ENCODE results near the gene NUDC.

GRCh38 chr1:26911399-26912146 lies 10.0 kb upstream of the NUDC start:
- no peak for TF ChIP-seq RARB (CRISPR knock-in tag; IDR thresholded peaks at IDR 0.05)
- TF ChIP-seq BACH2 (CRISPR knock-in tag; IDR thresholded peaks at IDR 0.05; ENCODE audit: borderline replicate concordance) = no peak
- TF ChIP-seq, protein P1, sequence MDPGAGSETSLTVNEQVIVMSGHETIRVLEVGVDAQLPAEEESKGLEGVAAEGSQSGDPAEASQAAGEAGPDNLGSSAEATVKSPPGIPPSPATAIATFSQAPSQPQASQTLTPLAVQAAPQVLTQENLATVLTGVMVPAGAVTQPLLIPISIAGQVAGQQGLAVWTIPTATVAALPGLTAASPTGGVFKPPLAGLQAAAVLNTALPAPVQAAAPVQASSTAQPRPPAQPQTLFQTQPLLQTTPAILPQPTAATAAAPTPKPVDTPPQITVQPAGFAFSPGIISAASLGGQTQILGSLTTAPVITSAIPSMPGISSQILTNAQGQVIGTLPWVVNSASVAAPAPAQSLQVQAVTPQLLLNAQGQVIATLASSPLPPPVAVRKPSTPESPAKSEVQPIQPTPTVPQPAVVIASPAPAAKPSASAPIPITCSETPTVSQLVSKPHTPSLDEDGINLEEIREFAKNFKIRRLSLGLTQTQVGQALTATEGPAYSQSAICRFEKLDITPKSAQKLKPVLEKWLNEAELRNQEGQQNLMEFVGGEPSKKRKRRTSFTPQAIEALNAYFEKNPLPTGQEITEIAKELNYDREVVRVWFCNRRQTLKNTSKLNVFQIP (CRISPR knock-in tag; IDR thresholded peaks at IDR 0.05; ENCODE audit: borderline replicate concordance, low read depth) = no peak
- TF ChIP-seq ARNTL (CRISPR knock-in tag; IDR thresholded peaks at IDR 0.05; ENCODE audit: borderline replicate concordance, low read depth) = no peak
- no peak for TF ChIP-seq ZNF70 (CRISPR knock-in tag; IDR thresholded peaks at IDR 0.05)
- TF ChIP-seq ZNF565 (CRISPR knock-in tag; conservative IDR thresholded peaks at IDR 0.05; ENCODE audit: low read depth) = no peak
- TF ChIP-seq ZFP3 (CRISPR knock-in tag; IDR thresholded peaks at IDR 0.05) = no peak
- no peak for TF ChIP-seq ISL1 (CRISPR knock-in tag; IDR thresholded peaks at IDR 0.05)
- TF ChIP-seq GLIS3 (CRISPR knock-in tag; IDR thresholded peaks at IDR 0.05) = no peak
- TF ChIP-seq ZNF8 (CRISPR knock-in tag; IDR thresholded peaks at IDR 0.05) = no peak
- TF ChIP-seq CSDC2 (CRISPR knock-in tag; IDR thresholded peaks at IDR 0.05) = no peak
- no peak for TF ChIP-seq OSR1 (CRISPR knock-in tag; IDR thresholded peaks at IDR 0.05)
- TF ChIP-seq, protein P2, sequence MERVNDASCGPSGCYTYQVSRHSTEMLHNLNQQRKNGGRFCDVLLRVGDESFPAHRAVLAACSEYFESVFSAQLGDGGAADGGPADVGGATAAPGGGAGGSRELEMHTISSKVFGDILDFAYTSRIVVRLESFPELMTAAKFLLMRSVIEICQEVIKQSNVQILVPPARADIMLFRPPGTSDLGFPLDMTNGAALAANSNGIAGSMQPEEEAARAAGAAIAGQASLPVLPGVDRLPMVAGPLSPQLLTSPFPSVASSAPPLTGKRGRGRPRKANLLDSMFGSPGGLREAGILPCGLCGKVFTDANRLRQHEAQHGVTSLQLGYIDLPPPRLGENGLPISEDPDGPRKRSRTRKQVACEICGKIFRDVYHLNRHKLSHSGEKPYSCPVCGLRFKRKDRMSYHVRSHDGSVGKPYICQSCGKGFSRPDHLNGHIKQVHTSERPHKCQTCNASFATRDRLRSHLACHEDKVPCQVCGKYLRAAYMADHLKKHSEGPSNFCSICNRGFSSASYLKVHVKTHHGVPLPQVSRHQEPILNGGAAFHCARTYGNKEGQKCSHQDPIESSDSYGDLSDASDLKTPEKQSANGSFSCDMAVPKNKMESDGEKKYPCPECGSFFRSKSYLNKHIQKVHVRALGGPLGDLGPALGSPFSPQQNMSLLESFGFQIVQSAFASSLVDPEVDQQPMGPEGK (CRISPR knock-in tag; IDR thresholded peaks at IDR 0.05; ENCODE audit: borderline replicate concordance) = no peak
- TF ChIP-seq ZFP30 (CRISPR knock-in tag; IDR thresholded peaks at IDR 0.05) = no peak

Data from SK-N-SH treated with all-trans-retinoic acid at 6 μM for 48 hours (cell line).